NCI-H748 treated with DMSO at 0.1 percent for 48 hours (cell line): Measurements from ENCODE around the gene HHAT.

ENCODE experiments used
- DNase-seq: peaks from one replicate; lab custom pipeline; 2025; lab: John Stamatoyannopoulos, UW

Gene HHAT

DNA sequence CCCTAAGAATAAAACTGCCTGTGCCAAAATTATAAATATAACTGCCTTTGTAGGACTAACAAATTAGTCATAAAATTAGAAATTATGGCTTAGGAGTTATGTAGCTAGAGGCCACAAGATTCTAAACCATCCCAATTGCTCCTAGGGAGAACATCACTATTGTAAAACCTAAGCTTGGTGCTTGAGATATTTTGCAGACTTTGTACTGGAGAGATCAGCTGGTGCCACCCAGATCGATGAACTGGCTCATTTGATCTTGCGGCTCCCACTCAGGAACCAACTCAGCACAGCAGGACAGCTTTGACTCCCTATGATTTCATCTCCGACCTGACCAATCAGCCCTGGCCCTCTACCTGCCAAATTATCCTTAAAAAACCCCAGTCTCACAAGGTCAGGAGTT, 30.6 kb downstream of the HHAT start:
- no peak for DNase-seq

DNA sequence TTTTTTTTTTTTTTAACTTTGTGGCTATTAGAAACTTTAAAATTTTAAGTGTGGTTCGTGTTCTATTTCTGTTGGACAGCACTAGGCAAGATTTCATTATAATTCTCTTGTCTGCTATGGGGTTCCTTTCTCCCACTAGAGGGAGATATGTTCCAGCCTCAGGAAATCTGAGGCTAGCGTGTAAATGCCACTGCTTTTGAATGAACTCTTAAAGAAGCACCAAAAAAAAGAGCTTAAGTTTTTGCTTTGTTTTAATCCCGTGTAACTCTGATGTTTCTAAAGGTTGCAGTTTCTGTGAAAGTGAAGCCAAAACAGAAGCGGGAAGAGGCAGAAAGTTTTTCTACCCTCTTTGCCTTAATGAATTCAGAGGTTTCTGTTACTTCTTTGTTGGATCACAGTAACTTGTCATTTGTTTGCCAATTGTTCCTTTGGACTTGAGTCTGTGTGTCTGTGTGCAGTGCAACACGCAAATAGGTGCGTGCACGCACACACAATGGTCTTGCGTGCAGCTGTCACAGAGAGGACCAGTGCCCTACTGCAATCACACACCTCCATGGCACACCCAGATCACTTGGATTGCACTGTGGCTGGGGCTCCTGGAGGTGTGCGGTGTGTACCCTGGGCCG, 32.3 kb downstream of the HHAT start:
- DNase-seq: no peak

DNA sequence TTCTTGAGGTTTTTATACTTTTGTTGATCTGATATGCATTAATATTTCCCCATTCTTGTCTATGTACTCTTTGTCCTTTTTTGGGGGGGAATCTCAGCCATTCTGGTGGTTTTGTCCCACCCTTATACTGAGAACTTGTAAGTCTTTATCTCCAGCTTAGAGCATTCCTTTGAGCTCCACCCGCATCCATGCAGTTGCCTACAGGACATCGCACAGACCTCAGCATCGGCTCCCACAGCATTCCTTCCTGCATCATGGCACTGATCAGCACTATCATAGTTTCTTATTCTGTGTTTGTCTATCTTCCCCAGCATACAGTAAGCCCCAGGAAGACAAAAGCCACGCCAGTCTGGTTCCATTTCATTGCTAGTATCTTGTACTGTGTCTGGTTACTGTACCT, 33.0 kb downstream of the HHAT start:
- DNase-seq: no peak

DNA sequence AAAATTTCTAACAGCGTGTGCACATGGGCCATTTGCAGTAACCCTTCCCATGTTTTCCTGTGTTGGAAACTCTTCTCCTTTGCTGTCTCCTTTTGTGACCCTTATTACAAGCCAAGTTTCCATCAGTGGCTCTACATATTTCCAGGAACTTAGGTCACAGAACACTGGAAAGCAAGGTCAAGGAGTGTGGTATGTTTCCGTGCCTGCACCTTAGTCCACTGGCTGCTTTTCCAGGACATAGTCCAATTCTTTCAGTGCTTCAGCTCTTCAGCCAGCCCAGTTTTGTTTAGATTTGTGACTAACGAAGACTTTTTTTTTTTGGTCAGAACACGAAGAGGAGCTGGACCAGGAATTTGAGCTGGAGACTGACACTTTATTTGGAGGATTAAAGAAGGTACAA, 33.8 kb downstream of the HHAT start:
- no peak for DNase-seq

- no peak for DNase-seq
Measured at GRCh38 chr1:210363119-210363518, 34.4 kb downstream of the HHAT start.

DNA sequence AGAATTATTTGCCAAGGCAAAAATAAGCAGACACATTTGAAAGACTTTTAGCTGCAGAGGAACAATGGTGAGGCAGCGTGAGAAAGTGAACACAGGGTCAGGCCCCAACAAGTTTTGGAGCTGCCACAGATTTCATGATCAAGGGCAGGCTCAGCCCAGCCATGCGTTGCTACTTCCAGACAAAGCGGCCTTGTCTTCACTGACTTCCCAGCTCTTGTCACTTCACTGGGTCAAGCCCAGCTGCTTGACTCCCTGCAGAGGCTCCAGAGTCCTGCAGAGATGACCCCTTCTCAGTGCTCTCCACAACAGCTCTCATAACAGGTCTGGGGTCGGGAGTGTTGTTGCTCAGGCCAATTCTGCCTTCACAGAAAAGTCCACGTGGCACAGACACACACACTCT, 35.8 kb downstream of the HHAT start:
- DNase-seq: no peak

GRCh38 chr1:210366767-210367166, 38.1 kb downstream of the HHAT start:
- no peak for DNase-seq

DNA sequence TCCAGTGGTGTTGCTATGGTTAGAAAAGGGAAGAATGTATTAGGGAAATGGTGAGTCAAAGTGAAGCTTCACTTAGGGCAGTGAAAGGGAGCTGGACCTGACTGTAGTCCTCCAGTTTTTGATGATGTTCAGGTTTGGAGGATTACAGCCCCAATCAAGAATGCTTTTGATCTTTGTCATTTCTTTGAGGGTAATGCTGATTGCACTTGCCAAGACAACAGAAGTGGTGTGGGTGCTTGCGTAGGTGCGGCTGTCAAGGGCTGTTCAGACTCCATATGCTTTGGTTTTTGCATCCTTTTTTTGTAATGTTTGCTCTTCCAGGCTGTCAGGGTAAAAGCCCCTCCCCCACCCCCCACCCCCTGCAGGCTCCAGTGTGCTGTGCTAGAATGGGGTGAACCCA, 38.9 kb downstream of the HHAT start:
- no peak for DNase-seq

DNA sequence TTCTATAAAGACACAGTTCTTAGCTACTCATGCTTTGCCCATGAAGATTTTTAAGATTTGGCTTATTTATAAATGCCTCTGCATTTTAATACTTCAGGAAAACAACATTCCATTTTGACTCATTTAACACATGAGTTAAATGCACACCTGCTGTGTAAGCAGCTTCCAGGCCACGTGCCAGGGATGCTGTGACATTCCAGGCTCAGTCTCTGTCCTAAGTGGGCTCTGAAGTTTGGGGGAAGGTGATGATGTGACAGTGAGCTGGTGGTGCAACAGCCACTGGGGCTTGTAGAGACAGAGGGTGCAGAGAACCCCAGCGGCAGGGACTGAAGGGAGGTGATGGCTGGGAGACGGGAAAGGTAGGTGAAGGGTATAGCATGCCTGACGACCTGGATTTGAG, 40.7 kb downstream of the HHAT start:
- no peak for DNase-seq

DNA sequence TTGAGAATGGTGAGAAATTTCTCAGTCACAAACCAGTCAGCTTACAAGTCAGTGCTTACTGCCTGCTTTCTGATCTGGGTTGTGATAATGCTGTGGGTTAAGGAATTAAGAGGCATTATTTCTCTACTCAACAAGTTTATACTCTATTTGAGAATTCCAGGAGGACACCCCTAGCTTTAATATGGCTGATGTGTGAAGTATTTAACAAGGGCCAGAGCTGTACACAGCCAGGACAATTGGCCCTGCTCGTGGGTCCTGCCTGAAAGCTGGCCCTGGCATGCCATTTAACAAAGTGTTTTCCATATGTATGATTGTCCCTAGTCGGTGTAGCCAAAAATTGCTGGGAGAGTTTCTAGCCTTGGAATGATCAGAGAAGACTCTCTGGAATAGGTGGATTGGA, 43.2 kb downstream of the HHAT start:
- no peak for DNase-seq

DNA sequence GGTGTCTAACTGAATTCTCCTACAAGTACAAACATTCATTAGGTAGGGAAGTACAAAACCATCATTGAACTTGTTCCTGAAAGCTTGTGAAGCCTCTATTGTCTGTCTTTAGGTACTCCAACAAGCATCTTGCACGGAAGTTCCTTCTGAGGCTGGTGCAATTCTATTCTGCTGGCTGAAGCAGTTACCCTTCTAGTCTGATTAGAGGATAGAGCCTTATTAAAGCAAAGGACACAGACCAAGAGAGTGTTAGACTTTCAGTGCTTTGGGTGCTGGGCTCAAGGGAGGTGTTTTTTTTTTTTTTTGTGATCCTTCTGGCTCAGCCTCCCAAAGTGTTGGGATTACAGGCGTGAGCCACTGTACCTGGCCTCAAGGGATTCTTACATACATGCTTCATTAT, 43.8 kb downstream of the HHAT start:
- DNase-seq: no peak

DNA sequence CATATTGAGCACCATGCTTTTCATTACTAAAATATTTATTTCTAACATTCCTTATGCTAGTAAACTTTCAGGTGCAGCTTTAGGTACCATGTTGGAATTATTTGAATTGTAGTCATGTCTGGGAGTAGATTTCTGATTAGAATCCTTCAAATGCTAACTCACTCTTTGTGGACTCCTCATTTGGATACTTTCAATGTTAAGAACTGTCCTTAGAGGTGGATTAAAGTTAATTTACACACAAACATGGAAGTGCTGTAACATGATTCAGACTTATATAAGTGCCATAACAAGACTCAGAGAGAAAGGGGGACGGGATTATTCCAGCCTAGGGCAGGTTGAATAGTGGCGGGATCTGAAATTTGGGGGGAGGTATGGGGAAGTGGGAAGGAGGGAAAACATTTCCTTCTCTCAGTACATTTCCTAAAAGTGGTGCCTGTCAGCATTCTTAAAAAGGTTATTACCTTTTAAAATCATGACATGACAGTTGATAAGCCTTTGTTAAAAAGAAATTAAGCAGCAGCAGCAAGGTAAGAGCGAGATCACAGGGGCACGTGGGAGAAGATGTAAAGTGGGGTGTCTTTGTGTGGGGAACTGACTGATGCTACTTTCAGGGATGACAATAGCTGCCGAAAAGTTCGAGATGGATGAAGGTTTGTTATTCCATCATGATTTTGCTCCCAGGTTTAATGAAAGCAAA, 44.4 kb downstream of the HHAT start:
- no peak for DNase-seq

- no peak for DNase-seq
Measured at GRCh38 chr1:210373628-210373877, 44.9 kb downstream of the HHAT start.

DNA sequence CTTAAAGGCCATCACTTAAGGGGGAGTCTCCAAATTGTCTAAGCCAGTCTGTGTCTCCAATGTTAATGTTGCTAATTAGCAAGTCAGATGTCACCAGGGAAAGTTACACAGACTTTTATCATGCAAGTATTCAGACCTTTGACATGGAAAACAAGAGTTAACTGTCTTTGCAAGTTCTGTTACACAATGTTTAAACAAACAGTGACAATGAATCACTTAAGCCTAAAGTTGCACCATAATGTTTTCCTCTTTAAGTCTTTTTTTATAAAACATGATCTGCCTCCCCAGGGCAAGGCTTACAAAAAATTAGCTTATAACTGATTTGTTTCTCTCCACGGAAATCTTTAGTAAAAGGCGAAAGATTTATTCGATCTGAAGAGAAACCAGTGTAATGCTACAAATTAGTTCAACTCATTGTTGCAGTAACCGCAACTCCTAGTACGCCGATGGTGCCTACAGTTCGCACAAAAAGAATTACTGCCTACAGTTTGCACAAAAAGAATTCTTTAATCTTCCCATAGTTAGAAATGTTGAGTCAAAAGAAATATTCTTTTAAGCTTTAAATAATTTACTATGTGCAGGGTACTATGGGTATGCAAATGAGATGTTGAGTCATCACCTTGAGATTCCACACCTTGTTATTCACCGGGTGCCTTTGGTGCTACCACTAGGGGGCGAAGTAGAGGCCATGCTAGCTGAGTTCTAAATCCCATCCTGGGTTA, 45.3 kb downstream of the HHAT start:
- peak; percentile 48 for DNase-seq

GRCh38 chr1:210374600-210374953, 45.9 kb downstream of the HHAT start:
- no peak for DNase-seq

GRCh38 chr1:210376836-210377372, 48.2 kb downstream of the HHAT start:
- no peak for DNase-seq

DNA sequence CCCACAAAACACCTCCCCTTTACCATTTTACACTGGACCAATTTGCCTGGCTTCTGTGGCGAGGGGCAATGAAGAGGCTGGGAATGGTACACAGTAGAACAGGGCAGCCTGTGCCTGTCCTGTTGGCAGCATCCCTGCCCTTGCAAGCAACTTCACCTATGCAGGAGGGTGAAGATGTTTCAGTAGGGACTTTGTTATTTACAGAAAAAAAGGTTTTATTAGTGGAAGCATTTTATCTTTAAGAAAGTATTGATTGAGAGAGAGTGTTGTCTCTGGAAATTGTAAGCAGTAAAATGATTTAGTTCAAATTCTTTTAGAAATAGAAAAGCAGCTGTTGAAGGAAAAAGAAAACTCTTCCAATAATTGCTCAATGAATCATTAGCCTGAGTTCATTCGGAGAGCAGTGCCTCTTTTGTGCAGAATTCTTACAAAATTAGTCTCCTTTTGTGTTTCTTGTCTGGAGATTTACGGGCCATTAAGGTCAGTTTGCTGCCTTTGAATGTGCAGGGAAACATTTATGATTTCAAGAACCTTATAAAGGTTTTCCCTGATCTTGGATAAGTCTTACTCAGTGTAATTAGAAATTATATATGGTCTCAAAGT, 49.1 kb downstream of the HHAT start:
- DNase-seq: no peak

DNA sequence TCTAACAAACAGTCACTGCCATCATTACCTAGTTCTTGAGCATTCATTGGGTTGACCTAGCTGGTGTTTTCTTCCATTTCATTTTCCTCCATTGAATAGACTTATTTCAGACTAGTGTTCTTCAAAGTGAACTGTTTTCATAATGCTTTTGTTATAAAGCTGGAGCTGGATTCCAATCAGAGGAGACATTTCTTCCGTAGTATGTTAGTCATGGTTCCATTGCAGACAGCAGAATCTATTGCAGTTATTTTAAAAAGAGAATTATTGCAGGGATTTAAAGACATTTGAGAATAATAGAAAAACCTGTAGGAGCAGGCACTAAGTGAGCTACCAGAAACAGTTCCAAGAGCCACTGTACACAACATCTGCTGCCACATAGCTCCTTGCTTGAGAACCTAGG, 50.0 kb downstream of the HHAT start:
- DNase-seq: no peak

DNA sequence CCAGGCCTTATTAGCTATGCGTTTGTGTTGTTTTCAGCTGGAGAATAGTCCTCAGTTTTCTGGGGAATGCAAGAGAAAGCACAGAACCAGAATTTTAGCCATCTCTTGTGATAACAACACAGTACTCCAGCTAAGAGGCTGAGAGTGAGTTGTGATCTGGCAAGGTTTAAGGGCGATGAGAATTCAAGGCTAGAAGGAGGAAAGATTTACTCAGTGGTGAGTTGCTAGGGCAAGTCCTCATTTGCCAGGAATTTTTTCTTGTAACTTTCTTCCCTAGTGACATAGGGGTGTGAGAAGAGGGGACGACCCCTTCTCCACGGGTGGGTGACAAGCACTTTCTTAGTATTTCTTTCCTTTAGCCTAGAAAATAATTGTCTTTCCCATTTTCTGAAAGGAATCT, 53.2 kb downstream of the HHAT start:
- no peak for DNase-seq

DNA sequence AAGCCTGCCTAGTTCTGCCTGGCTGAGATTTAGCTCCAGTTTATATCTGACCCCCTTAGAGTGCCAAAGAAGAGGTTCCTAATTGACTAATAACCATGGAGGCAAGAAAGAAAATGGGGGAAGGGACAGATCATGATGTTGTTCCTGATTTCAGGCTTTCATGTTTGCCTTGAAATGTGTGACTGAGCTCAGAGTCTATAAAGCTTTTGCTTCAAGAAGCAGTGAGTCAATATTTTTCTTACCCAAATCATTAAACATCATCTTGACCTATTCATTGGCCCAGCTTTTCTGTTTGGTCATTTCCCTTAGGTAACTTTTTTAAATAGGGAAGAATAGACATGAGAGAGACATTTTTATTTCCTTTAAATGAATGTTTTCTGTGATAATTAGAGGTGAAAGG, 55.9 kb downstream of the HHAT start:
- no peak for DNase-seq

- DNase-seq: no peak
Measured at GRCh38 chr1:210385228-210385627, 56.5 kb downstream of the HHAT start.

GRCh38 chr1:210394281-210394821, 65.6 kb downstream of the HHAT start:
- DNase-seq: no peak

DNA sequence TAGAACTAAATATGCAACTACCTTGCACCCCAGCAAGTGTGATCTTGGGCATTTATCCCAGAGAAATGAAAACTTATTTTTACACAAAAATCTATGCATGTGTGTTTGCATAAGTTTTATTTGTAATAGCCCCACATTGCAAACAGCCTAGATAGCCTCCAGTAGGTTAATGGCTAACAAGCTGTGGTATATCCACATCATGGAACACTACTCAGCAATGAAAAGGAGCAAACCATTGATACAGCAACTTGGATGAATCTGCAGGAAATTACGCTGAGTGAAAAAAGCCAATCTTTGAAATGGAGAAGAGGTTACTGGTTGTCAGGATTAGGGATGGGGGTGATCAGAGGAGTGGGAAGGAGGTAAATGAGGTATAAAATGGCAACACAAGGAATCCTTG, 67.8 kb downstream of the HHAT start:
- no peak for DNase-seq
